Lower leg skin (tissue), 3 donors: ENCODE measurements around the gene ANKRD52.

Experiments
- CTCF ChIP-seq, 3 donors: fragments of 450-650 bp; IDR thresholded peaks; one replicate each; pipeline ENCODE4 v1.5.1; 2016; ENCODE audit warnings: antibody characterized with exemption in 3 of 3, mild to moderate bottlenecking in 3 of 3, moderate library complexity in 2 of 3
- POLR2A ChIP-seq, 2 donors: fragments of 450-650 bp; IDR thresholded peaks; one replicate each; pipeline ENCODE4 v1.6.1; 2016 to 2017; ENCODE audit warnings: antibody characterized with exemption in 2 of 2, mild to moderate bottlenecking in 1 of 2, moderate library complexity in 1 of 2

- TF ChIP-seq CTCF (IDR thresholded peaks at IDR 0.05) = no peak
- TF ChIP-seq POLR2A (IDR thresholded peaks at IDR 0.05) = no peak
These were observed 39.2 kb upstream of the ANKRD52 start for GRCh38 chr12:56297400-56297799.
